MM.1S (cell line): ENCODE measurements around the gene LCT.

Experiments
- DNase-seq: peaks from one replicate; pipeline ENCODE4 v3.0.0-alpha.2; 2015
- H2AFZ ChIP-seq: fragments of 300-600 bp; sonication (generic); 2 replicates; pipeline ENCODE4 v1.6.0; 2016; ENCODE audit warnings: antibody characterized with exemption, low read length
- H3F3A ChIP-seq: fragments of 300-600 bp; sonication (generic); 2 replicates; pipeline ENCODE4 v1.6.1; 2016; ENCODE audit warnings: mild to moderate bottlenecking, antibody characterized with exemption, low read length, moderate library complexity, mixed read lengths; ENCODE audit not compliant: insufficient read depth
- H3K27ac ChIP-seq: fragments of 300-600 bp; sonication (generic); 2 replicates; pipeline ENCODE4 v1.5.1; 2016; ENCODE audit warnings: mild to moderate bottlenecking, low read length
- H3K27me3 ChIP-seq: fragments of 300-600 bp; sonication (generic); replicated peaks from 2 replicates; pipeline ENCODE4 v1.6.0; 2016; ENCODE audit warnings: low read length; ENCODE audit not compliant: insufficient read depth
- H3K36me3 ChIP-seq: fragments of 300-600 bp; sonication (generic); replicated peaks from 2 replicates; pipeline ENCODE4 v1.6.1; 2016; ENCODE audit warnings: mild to moderate bottlenecking, low read length, mixed read lengths; ENCODE audit not compliant: insufficient read depth
- H3K4me1 ChIP-seq: fragments of 300-600 bp; sonication (generic); 2 replicates; pipeline ENCODE4 v1.6.1; 2016; ENCODE audit warnings: low read length, mixed read lengths
- H3K4me2 ChIP-seq: fragments of 300-600 bp; sonication (generic); 2 replicates; pipeline ENCODE4 v1.6.0; 2016; ENCODE audit warnings: low read depth, low read length
- H3K4me3 ChIP-seq: fragments of 300-600 bp; sonication (generic); 2 replicates; pipeline ENCODE4 v1.5.1; 2016; ENCODE audit warnings: low read length, mixed read lengths
- H3K79me2 ChIP-seq: fragments of 300-600 bp; sonication (generic); 2 replicates; pipeline ENCODE4 v1.6.1; 2016; ENCODE audit warnings: mixed run types, low read length, mixed read lengths
- H3K9ac ChIP-seq: fragments of 300-600 bp; sonication (generic); 2 replicates; pipeline ENCODE4 v1.6.1; 2016; ENCODE audit warnings: low read length, mixed read lengths
- H3K9me2 ChIP-seq: fragments of 300-600 bp; sonication (generic); replicated peaks from 2 replicates; pipeline ENCODE4 v1.6.1; 2016; ENCODE audit warnings: mild to moderate bottlenecking, low read length, mixed read lengths; ENCODE audit not compliant: insufficient read depth
- H3K9me3 ChIP-seq: fragments of 300-600 bp; sonication (generic); replicated peaks from 2 replicates; pipeline ENCODE4 v1.6.1; 2016; ENCODE audit warnings: mild to moderate bottlenecking, low read length, mixed read lengths; ENCODE audit not compliant: insufficient read depth
- H4K20me1 ChIP-seq: fragments of 300-600 bp; sonication (generic); 2 replicates; pipeline ENCODE4 v1.6.1; 2016; ENCODE audit warnings: mild to moderate bottlenecking, low read length, moderate library complexity, mixed read lengths; ENCODE audit not compliant: insufficient read depth
- EZH2 ChIP-seq: fragments of 300-600 bp; sonication (generic); optimal IDR thresholded peaks from 2 replicates; pipeline ENCODE3; 2017; ENCODE audit warnings: low read depth, mild to moderate bottlenecking, antibody characterized with exemption, low read length, mixed read lengths
- EZH2phosphoT487 ChIP-seq: fragments of 300-600 bp; sonication (generic); IDR thresholded peaks from 2 replicates; pipeline ENCODE4 v1.6.1; 2018; ENCODE audit warnings: antibody characterized with exemption, low read length
- TF ChIP-seq, protein P1 (sequence below): fragments of 300-600 bp; sonication (generic); IDR thresholded peaks from 2 replicates; pipeline ENCODE4 v1.5.1; 2016; ENCODE audit warnings: antibody characterized with exemption, low read length, mixed read lengths

Gene LCT

DNA sequence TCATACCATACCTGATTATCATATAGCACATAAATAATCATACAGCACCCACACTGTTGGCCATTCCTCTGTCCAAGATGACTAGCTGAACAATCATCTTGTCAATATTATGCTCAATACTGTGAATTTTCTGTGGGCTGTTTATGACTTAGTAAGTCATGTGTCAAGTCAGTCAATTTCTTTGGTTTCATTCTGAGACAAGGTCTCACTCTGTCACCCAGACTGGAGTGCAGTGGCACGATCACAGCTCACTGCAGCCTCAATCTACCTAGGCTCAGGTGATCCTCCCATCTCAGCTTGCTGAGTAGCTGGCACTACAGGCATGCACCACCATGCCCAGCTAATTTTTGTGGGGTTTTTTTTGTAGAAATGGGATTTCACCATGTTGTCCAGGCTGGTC lies 33.6 kb upstream of the LCT start:
- Histone ChIP-seq H3K79me2 (peaks cover 62% of the 10 kb centered on the region), H3K4me1 (peaks cover 10% of the 10 kb centered on the region), H3K36me3 (peaks cover 12% of the 10 kb centered on the region), H2AFZ (no peak overlapping the region), H3K27ac (no peak overlapping the region), H3F3A (no peaks in the 10 kb centered on the region), H3K9ac (no peak overlapping the region), H3K4me3 (no peak overlapping the region), H3K4me2 (no peak overlapping the region), H3K27me3 (no peaks in the 10 kb centered on the region), H3K9me3 (no peaks in the 10 kb centered on the region), H4K20me1 (peaks cover 12% of the 10 kb centered on the region), H3K9me2 (no peaks in the 10 kb centered on the region)
- TF ChIP-seq EZH2 (no peak), EZH2phosphoT487 (no peak)
- TF ChIP-seq, protein P1, sequence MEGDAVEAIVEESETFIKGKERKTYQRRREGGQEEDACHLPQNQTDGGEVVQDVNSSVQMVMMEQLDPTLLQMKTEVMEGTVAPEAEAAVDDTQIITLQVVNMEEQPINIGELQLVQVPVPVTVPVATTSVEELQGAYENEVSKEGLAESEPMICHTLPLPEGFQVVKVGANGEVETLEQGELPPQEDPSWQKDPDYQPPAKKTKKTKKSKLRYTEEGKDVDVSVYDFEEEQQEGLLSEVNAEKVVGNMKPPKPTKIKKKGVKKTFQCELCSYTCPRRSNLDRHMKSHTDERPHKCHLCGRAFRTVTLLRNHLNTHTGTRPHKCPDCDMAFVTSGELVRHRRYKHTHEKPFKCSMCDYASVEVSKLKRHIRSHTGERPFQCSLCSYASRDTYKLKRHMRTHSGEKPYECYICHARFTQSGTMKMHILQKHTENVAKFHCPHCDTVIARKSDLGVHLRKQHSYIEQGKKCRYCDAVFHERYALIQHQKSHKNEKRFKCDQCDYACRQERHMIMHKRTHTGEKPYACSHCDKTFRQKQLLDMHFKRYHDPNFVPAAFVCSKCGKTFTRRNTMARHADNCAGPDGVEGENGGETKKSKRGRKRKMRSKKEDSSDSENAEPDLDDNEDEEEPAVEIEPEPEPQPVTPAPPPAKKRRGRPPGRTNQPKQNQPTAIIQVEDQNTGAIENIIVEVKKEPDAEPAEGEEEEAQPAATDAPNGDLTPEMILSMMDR: no peak
- no peak for DNase-seq

DNA sequence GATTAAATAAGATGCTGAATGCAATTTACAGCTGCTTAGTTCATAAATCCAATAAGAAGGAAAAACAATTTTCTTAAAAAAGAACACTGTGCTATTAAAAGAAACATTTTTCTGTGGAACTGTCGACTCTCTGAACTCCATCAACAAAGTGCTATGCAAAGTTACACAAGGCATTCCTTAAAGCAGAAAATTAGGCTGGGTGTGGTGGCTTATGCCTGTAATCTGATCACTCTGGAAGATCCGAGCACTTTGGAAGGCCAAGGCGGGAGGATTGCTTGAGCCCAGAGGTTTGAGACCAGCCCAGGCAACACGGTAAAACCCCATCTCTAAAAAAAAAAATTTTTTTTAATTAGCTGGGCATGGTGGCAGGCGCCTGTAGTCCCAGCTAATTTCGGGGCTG lies 26.2 kb upstream of the LCT start:
- Histone ChIP-seq H3K79me2 (peaks cover 12% of the 10 kb centered on the region; the same call in 1 of the 2 replicates), H4K20me1 (no peaks in the 10 kb centered on the region; the same call in 1 of the 2 replicates), H3K9me2 (no peaks in the 10 kb centered on the region), H3K36me3 (peaks cover 15% of the 10 kb centered on the region), H3K4me2 (no peak overlapping the region), H2AFZ (no peak overlapping the region), H3K9me3 (no peaks in the 10 kb centered on the region), H3K27me3 (no peaks in the 10 kb centered on the region), H3K9ac (no peak overlapping the region), H3K27ac (no peak overlapping the region), H3K4me1 (no peaks in the 10 kb centered on the region), H3K4me3 (no peak overlapping the region), H3F3A (0 out of 2 replicates have a peak, but pooled peaks cover 3% of the 10 kb centered on the region)
- no peak for DNase-seq
- TF ChIP-seq EZH2: no peak
- TF ChIP-seq, protein P1: no peak
- TF ChIP-seq EZH2phosphoT487: no peak

DNA sequence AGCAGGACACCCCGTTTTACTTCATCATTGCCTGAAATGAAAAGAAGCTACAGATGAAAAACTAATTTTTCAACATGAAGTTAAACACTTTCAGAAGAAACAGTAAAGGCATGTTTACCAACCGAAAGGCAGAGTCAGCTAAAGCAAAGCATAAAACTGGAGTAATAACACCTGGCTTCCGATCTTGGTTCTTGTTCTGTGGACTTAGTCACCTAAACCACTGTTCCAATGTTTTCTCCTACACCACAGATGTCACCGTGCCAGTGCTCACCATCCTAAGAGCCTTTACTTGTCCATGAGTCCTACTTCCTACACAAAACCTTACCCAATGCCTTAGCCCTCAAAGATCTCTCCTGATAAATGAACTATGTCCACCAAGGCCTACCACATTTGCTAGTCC lies 25.7 kb upstream of the LCT start:
- DNase-seq: no peak
- no peaks in the 10 kb centered on the region for H3K9me3 ChIP-seq
- no peak overlapping the region for H2AFZ ChIP-seq
- peaks cover 13% of the 10 kb centered on the region for H3K36me3 ChIP-seq
- no peak overlapping the region for H3K4me2 ChIP-seq
- no peaks in the 10 kb centered on the region for H3K27me3 ChIP-seq
- no peak overlapping the region for H3K9ac ChIP-seq
- peaks cover 9% of the 10 kb centered on the region; the same call in 1 of the 2 replicates for H3K79me2 ChIP-seq
- H4K20me1 ChIP-seq: peaks cover 2% of the 10 kb centered on the region; the same call in 1 of the 2 replicates
- TF ChIP-seq, protein P1: no peak
- TF ChIP-seq EZH2phosphoT487 (no peak), EZH2 (no peak)
- H3K4me1 ChIP-seq: no peaks in the 10 kb centered on the region
- 0 out of 2 replicates have a peak, but pooled peaks cover 3% of the 10 kb centered on the region for H3F3A ChIP-seq
- H3K4me3 ChIP-seq: no peak overlapping the region
- H3K9me2 ChIP-seq: no peaks in the 10 kb centered on the region
- H3K27ac ChIP-seq: no peak overlapping the region
